ENCODE measurements around the gene SRMS. TPM values are rescaled to one million over a fixed set of nuclear protein-coding genes. Genes with fewer than 3 reads are reported as not detected.
A peak's percentile ranks its signal among the peaks of the same experiment; 100 is the strongest.

The SRMS gene
- total RNA-seq, 1 experiment from 2014 or later: 3.2 TPM

DNA sequence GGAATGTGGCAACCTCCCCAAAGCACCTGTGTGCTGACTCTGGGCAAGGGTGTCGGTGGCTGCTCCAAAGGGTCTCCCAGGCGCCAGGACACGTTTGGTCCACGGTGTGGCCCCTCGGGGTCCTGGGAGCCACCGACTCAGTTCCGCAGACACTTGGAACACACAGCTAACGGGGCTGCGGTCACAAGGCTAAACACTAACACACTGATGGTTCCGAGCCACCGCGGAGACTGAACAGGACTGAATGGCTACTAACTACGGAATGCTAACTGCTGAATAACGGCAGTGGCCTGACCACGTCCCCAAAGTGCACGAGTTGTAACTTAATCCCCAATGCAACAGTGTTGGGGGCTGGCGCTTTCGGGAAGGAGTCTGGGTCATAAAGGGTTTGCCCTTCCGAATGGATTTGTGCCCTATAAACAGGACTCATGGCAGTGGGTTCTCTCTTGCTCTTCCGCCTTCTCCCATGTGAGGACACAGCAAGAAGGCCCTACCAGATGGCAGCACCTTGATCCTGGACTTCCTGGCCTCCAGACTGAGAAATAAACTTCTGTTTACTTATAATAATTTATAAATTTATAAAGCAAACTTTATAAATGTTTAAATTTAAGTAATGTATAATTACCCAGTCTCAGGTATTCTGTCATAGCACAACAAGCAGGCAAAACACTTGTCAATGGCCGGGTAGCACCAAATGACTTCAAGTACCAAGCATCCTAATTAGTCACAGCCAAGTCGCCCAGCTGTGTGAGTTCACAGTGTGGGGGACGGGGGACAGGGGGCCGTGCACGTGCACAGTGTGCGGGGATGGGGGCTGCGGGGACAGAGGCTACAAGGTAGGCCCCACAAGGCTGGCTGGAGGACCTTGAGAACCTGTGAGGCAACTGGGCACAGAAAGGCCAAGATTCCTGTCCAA, 46.4 kb downstream of the SRMS start:
- peak overlapping the region; percentile 15; the same call in 1 of the 2 replicates for H3K27ac ChIP-seq (ENCODE audit: low read depth, low read length)
- peak overlapping the region; percentile 66 for H3K4me2 ChIP-seq (ENCODE audit: low read length)
- peaks cover 23 to 43% of the 10 kb centered on the region in 2 experiments for H3K4me1 ChIP-seq (ENCODE audit: control insufficient read depth in 1 of 2, insufficient read depth in 2 of 2, low read length in 2 of 2)
- TF ChIP-seq CBX3 (IDR thresholded peaks at IDR 0.05; ENCODE audit: low read depth) (no peak), ZFX (IDR thresholded peaks at IDR 0.05) (no peak), FOSL1 (IDR thresholded peaks at IDR 0.05; ENCODE audit: low read depth) (no peak), POLR2A (IDR thresholded peaks at IDR 0.05; ENCODE audit: borderline replicate concordance, extremely low read depth, insufficient read depth, insufficient read length) (no peak), CTCF (IDR thresholded peaks at IDR 0.05 in 2 of 3, conservative IDR thresholded peaks at IDR 0.05 in 1 of 3; ENCODE audit: borderline replicate concordance in 1 of 3, insufficient read depth in 1 of 3, low read depth in 2 of 3, low read length in 2 of 3) (no peak), JUND (IDR thresholded peaks at IDR 0.05) (no peak), POLR2AphosphoS5 (IDR thresholded peaks at IDR 0.05; ENCODE audit: low read depth, low read length) (no peak), EGR1 (IDR thresholded peaks at IDR 0.05; ENCODE audit: low read depth) (no peak)
- TF ChIP-seq, protein P1, sequence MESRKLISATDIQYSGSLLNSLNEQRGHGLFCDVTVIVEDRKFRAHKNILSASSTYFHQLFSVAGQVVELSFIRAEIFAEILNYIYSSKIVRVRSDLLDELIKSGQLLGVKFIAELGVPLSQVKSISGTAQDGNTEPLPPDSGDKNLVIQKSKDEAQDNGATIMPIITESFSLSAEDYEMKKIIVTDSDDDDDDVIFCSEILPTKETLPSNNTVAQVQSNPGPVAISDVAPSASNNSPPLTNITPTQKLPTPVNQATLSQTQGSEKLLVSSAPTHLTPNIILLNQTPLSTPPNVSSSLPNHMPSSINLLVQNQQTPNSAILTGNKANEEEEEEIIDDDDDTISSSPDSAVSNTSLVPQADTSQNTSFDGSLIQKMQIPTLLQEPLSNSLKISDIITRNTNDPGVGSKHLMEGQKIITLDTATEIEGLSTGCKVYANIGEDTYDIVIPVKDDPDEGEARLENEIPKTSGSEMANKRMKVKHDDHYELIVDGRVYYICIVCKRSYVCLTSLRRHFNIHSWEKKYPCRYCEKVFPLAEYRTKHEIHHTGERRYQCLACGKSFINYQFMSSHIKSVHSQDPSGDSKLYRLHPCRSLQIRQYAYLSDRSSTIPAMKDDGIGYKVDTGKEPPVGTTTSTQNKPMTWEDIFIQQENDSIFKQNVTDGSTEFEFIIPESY (IDR thresholded peaks at IDR 0.05; ENCODE audit: extremely low read depth, insufficient replicate concordance, low read length): no peak
- ATAC-seq: no peak
- H3K4me3 ChIP-seq (replicated peaks in 1 of 2; ENCODE audit: low read depth in 1 of 2, low read length in 2 of 2): no peak overlapping the region
- no peaks in the 10 kb centered on the region for H3K9me2 ChIP-seq (ENCODE audit: insufficient read depth)
- no peaks in the 10 kb centered on the region for H4K20me1 ChIP-seq (ENCODE audit: insufficient read depth)
- H2AFZ ChIP-seq (ENCODE audit: low read depth, low read length, poor library complexity, severe bottlenecking): no peak overlapping the region
- peaks cover 24% of the 10 kb centered on the region for H3K79me2 ChIP-seq (ENCODE audit: insufficient read depth, low read length)
- BruUV-seq (replicated peaks): no TSS peak
- no peaks in the 10 kb centered on the region; a peak in 1 of 4 replicates for H3K9me3 ChIP-seq (ENCODE audit: control insufficient read depth in 1 of 2, insufficient read depth in 1 of 2, low read depth in 1 of 2, low read length in 2 of 2)
- intact Hi-C loops (cut with micrococcal nuclease): no loop called here
- H3K9ac ChIP-seq (ENCODE audit: low read length): no peak overlapping the region
- H3K36me3 ChIP-seq (ENCODE audit: control insufficient read depth in 1 of 2, insufficient read depth in 2 of 2, low read length in 2 of 2): peaks cover 0 to 9% of the 10 kb centered on the region in 2 experiments; a peak in 1 of 4 replicates
- no peak for DNase-seq (ENCODE audit: low read depth, low spot score)
- POLR2A ChIA-PET: no interaction called here
- H3K27me3 ChIP-seq (ENCODE audit: insufficient read depth, low read length): no peaks in the 10 kb centered on the region
- CTCF ChIA-PET: interaction anchor here (1.3 kb wide), 1 partner anchor 19 kb away, joined by 4 read pairs; the partner anchor contains the start of gene PPDPF
- RAD21 ChIA-PET (ENCODE audit: low non-redundant PET in 1 of 2, low total read pairs in 2 of 2, uncharacterized antibody in 2 of 2, unreplicated experiment in 2 of 2): no interaction called here
